GM08714 (cell line): ENCODE data around the gene SLC34A1.
"Not testable (repeated sequence)": the region's sequence is repeated elsewhere in the genome, so short reads cannot be mapped to it uniquely, and the experiment has no call there.

ENCODE experiments used
- H3K4me3 ChIP-seq: fragments of 200-500 bp; sonication (Bioruptor generic); 2 replicates; pipeline ENCODE4 v1.5.1; 2014; ENCODE audit warnings: mild to moderate bottlenecking, low read length, inconsistent platforms
- ZNF274 ChIP-seq: IDR thresholded peaks from 2 replicates; pipeline ENCODE4 v1.6.1; 2012; ENCODE audit warnings: mild to moderate bottlenecking, low read depth, low read length

Gene SLC34A1

DNA sequence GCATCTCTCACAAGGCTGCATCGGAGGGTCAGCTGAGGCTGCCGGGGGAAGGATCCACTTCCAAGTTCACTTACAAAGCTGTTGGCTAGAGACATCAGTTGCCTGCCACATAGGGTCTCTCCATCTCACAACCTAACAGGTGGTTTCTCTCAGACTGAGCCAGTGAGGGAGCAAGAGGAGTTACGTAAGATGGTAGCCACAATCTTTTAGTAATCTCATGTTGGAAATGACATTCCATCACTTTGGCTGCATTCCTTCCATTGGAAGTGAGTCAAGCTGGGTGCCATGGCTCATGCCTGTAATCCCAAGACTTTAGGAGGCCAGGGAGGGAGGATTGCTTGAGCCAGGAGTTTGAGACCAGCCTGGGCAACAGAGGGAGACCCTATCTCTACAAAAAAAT is 34.8 kb downstream of the SLC34A1 start:
- no peak overlapping the region for H3K4me3 ChIP-seq
- TF ChIP-seq ZNF274: no peak

DNA sequence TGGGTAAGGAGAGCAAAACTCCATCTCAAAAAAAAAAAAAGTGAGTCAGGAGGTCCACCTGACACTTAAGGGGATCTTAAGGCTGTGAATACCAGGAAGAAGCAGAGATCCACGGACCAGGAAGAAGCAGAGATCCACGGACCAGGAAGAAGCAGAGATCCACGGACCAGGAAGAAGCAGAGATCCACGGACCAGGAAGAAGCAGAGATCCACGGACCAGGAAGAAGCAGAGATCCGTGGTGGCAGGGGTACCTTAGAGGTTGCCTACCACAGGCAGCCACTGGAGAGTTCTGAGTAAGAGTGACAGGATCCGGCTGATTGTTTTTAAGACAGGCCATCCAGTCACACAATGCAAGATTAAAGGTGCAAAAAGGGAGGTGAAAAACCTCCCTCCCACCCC is 36.2 kb downstream of the SLC34A1 start:
- not testable (repeated sequence) for H3K4me3 ChIP-seq

DNA sequence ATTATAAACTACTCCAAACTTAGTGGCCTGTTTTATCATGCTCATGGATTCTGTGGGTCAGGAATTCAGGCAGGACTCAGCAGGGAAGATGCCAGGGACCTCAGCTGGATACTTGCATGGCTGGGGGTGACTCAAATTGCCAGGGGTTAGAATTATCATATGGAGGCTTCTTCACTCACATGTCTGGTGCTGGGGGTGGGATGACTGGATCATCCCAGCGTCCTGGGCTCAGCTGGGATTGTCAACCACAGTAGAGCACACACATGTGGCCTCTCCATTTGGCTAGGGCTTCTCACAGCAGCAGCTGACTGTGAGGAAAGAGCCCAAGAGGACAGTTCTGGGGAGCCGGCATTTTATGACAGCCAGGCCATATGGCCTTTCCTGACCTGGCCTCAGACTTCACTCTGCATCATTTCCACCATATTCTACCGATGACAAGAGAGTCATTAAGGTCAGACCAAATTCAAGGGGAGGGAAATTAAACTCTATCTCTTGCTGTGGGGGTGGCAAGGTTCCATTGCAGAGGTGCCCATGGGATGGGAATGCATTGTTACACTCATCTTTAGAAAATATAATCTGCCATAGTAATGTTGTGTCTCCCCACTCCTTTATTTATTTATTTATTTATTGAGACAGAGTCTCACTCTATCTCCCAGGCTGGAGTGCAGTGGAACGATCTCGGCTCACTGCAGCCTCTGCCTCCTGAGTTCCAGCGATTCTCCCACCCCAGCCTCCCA is 37.0 kb downstream of the SLC34A1 start:
- H3K4me3 ChIP-seq: no peak overlapping the region
- TF ChIP-seq ZNF274: no peak

DNA sequence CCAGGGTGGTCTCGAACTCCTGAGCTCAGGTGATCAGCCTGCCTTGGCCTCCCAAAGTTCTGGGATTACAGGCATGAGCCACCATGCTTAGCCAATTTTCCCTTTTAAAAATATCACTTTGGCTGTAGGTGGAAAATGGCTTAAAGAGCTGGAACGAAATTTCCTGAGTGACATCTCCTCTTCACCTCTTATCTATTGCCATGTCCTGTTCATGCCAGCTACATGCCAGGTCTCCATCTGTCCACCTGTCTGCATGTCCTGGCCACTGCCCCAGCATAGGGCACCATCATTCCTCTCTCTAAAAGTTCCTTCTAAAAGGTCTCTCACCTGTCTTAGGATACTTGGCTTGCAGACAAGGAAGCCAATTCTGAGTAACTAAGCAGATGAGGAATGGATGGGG is 39.4 kb downstream of the SLC34A1 start:
- no peak for TF ChIP-seq ZNF274
- no peak overlapping the region for H3K4me3 ChIP-seq

DNA sequence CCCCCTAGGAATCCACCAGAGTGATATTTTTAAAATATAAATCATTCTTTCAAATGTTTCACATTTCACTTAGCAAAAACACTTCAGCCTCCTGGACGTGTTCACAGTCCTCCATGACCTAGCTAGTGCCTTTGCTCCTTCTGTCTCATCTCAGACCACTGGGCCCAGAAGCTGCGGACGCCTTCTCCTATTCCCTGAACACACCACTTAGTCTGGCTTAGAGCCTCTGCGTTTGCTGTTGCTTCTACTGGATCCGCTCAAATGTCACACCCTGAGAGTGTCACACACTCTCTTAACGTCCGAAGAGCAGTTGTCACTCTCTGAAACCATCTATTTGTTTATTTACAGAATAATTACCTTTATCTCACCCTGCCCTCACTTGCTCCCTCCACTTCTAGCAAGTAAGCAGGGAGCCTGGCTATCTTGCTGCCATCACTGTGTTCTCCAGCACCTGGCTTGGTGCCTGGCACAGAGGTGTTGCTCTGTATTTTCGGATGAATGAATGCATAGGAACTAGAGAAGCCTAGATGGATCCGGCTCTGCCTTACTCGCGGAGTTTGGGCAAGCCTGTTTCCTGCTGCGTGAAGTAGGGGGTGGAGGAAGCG is 41.1 kb downstream of the SLC34A1 start:
- TF ChIP-seq ZNF274: no peak
- H3K4me3 ChIP-seq: peak overlapping the region; percentile 56; the same call in 1 of the 2 replicates

DNA sequence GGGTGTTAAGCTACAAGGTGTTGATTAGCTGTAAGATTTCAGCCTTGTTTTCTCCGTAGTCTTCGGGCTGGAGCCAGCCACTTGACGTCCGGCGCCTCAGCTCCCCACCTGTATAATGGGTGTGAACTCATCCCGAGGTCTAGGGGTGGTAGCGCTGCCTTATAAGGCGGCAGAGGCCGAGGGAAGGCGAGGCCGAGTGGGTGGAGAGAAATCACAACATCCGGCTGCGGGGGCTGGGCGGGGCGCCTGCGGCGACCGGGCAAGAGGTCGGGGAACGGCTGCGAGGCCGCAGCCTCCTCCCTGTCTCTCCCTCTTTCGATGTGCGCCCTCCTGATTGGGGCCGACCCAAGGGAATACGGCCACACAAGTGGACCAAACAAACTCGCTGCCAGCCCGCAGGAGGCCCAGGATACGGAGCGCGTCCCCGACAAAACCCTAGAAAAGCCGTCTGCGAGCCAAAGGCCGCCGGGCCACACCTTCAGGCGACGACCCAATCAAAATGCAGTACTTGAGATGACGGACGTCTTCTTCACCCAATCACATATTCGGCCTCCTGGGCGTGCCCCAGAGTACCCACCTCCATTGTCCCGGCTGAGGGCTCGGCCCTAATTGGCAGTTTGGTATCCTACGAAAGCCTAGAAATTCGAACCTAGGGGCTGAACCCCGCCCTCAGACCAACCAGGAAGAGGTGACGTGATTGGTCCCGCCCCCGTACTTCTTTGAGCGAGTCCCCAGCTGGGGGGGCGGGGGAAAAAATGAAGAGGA is 41.7 kb downstream of the SLC34A1 start:
- no peak for TF ChIP-seq ZNF274
- peak overlapping the region; percentile 56; the same call in 1 of the 2 replicates for H3K4me3 ChIP-seq

DNA sequence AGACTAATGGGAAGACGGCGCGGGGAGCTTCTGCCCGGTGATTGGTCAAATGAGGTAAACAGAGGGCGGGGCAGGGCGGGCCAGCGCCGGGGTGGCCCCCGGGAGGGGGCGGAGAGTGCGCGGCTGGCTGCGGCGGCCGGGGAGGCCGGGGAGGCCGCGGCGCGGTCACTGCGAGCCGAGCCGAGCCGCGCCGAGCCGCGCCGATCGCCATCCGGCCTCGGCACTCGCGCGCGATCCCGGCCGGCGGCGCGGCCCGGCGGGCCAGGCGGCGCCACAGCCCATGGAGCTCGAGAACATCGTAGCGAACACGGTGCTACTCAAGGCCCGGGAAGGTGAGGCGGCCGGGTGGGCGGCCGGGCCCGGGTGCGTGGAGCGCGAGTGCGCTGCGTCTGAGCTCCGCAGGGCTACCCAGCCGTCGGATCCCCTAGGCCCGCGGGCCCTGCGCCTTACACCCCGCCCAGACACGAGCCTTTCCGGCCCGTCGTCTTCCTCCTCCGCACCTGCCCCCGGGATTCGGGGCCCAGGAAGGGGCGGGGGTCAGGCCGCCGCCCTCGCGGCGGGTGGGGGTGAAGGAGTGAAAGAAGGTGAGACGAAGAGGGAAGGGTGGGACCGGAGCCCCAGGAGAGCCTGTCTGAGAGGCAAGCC is 42.5 kb downstream of the SLC34A1 start, which contains the start of gene GRK6:
Gene GRK6, plus strand, starts transcription at position 111 of the 645 bp plus-strand sequence. Its CDS starts 170 bp downstream, at position 281.
- TF ChIP-seq ZNF274: no peak
- peak within 1 kb of the TSS; percentile 71 for H3K4me3 ChIP-seq

DNA sequence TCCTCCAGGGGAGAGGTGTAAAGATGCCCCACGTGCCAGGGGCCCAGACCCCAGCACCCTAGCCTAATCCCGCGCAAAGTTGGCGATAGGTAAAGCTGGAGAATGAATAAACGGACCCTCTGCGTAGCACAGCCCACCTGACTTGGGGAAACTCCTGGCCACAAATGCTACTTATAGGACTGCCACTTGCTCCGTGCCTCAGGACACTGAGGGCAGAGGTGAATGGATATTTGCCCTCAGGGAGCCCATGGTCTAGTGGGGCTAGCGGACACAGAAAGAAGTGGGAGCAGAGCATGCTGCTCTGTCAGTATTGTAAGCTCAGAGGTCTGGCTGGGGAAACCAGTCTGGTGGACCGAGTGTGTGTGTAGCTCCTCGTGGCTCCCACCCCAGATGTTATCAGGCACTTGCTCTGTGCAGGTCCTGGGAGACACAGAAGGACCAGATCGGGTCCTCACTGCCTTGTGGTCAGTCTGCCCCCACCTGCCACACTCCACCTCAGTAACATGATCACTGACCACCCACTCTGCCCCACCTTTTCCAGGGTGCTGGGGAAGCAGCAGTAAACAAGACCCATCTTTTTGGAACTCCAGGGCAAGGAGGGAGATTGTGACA is 43.1 kb downstream of the SLC34A1 start:
- H3K4me3 ChIP-seq: peak overlapping the region; percentile 71
- TF ChIP-seq ZNF274: no peak

DNA sequence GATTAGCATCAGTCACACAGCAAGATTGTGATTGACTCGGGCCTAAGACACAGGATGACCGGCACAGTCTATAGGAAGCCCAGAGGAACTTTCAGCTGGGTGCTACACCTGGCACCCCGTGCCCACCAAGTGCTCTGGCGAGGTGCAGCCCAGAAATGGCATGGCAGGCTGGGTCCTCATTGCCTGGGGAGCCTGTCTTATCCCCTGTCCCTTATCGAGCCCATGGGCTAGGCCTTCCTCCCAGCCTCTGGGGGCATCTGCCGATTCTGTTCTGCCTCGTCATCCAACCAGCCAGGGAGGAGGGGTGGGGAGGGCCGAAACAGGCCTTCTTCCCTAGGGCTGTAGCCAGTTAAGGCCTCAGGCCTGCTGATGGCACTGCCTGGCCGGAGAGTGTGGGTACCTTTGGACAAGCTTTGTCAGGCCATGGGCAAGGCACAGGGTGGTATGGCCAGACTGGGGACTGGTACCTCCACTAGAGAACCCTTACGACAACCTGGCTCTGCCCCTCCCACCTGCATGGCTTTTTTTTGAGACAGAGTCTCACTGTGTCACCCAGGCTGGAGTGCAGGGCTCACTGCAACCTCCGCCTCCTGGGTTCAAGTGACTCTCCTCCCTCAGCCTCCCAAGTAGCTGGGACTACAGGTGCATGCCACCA is 43.8 kb downstream of the SLC34A1 start:
- no peak for TF ChIP-seq ZNF274
- H3K4me3 ChIP-seq: peak overlapping the region; percentile 71; the same call in 1 of the 2 replicates

DNA sequence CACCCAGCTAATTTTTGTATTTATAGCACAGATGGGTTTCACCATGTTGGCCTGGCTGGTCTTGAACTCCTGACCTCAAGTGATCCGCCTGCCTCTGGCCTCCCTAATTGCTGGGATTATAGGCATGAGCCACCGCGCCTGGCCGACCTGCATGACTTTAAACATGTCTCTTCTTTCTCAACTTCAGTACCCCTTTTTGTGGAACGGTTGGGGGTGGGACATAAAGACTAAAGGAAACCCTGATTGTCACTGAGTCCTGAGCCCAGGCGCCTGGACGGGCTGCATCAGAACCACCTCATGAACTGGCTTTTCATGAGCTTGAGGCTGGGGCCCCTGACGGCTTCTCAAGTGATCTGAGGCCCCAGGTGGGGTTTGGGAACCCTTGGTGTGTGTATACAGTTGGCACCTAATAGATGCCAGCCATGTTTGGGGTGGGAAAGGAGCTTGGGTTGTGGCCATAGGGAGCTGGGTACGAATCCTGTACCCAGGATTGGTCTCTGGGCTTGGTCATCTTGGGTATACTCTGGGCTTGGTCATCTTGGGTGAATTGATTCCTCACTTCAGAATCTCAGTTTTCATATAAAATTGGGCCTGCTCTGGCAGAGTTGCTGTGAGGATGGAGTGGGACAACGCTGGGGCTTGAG is 44.5 kb downstream of the SLC34A1 start:
- no peak for TF ChIP-seq ZNF274
- peak overlapping the region; percentile 71; the same call in 1 of the 2 replicates for H3K4me3 ChIP-seq

DNA sequence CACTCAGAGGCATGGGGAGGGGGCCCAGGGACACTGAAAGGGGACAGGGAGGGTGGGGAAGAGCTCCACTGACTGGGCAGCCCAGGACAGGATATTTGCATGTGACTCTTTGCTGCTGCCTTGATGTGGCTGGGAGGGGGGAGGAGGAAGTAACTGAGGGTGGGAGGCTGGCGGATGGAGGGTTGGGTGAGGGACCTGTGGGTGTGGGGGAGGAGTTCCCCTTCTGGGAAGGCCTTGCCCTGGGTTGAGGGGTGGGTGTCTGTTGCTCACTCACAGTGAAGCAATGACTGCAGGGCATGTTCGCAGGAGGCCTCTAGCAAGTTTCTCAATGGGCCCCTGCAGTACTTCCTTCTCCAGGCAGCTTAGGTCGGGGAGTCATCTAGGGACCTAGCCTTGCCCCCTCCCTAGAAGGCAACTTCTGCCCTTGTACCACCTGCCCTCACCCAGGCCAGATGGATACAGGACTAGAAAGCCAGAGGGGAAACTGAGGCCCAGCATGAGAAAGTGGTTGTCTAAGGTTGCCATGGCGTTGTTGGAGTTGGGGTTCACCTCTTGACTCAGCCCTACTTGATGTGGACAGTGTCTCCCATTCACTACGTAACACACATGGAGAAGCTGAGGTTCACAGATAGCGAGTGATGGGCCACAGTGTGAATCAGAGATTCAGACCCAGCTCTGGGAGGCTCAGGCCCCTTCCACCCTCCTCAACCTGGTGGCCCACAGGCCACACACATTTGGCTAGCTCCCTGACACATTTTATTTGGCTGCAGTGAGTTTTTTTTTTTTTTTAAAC is 45.2 kb downstream of the SLC34A1 start:
- peak overlapping the region; percentile 71; the same call in 1 of the 2 replicates for H3K4me3 ChIP-seq
- TF ChIP-seq ZNF274: no peak
